Measurements from ENCODE around the gene PNKP. TPM values are rescaled to one million over a fixed set of nuclear protein-coding genes. Genes with fewer than 3 reads are reported as not detected.

The PNKP gene
- total RNA-seq, 2 experiments from 2014 or later, result 130 to 133 TPM

- CTCF ChIA-PET, result interaction anchor here (0.7 kb wide), 1 partner anchor 8 kb away, joined by 3 read pairs; no protein-coding TSS in a partner anchor
- Mint-ChIP-seq H3K27ac (no peak overlapping the region), H3K27me3 (no peaks in the 10 kb centered on the region), H3K4me1 (peaks cover 2% of the 10 kb centered on the region), H3K36me3 (peaks cover 11% of the 10 kb centered on the region), H3K4me3 (no peak overlapping the region), H3K9me3 (ENCODE audit: low read depth) (no peaks in the 10 kb centered on the region)
- DNase-seq (no peak), ATAC-seq (no peak)
Observed at GRCh38 chr19:49884760-49885159, 17.4 kb upstream of the PNKP start.

GRCh38 chr19:49884109-49884508 lies 16.7 kb upstream of the PNKP start:
- no peak overlapping the region for H3K27ac Mint-ChIP-seq
- H3K4me3 Mint-ChIP-seq, result no peak overlapping the region
- CTCF ChIA-PET, result interaction anchor here (0.7 kb wide), 1 partner anchor 9 kb away, joined by 3 read pairs; no protein-coding TSS in a partner anchor
- no peaks in the 10 kb centered on the region for H3K27me3 Mint-ChIP-seq
- H3K36me3 Mint-ChIP-seq, result peaks cover 12% of the 10 kb centered on the region
- no peaks in the 10 kb centered on the region for H3K9me3 Mint-ChIP-seq (ENCODE audit: low read depth)
- peaks cover 4% of the 10 kb centered on the region for H3K4me1 Mint-ChIP-seq
- no peak for DNase-seq
- ATAC-seq, result no peak

GRCh38 chr19:49883094-49883493 lies 15.7 kb upstream of the PNKP start:
- Mint-ChIP-seq H3K4me3 (no peak overlapping the region), H3K36me3 (peaks cover 12% of the 10 kb centered on the region), H3K27ac (no peak overlapping the region), H3K4me1 (peaks cover 14% of the 10 kb centered on the region), H3K27me3 (no peaks in the 10 kb centered on the region), H3K9me3 (ENCODE audit: low read depth) (no peaks in the 10 kb centered on the region)
- CTCF ChIA-PET, result no interaction called here
- DNase-seq (no peak), ATAC-seq (no peak)

GRCh38 chr19:49882643-49883042 lies 15.3 kb upstream of the PNKP start:
- DNase-seq, result no peak
- Mint-ChIP-seq H3K36me3 (peaks cover 12% of the 10 kb centered on the region), H3K9me3 (ENCODE audit: low read depth) (no peaks in the 10 kb centered on the region), H3K4me1 (peaks cover 16% of the 10 kb centered on the region), H3K27me3 (no peaks in the 10 kb centered on the region), H3K27ac (no peak overlapping the region), H3K4me3 (no peak overlapping the region)
- no peak for ATAC-seq
- CTCF ChIA-PET, result no interaction called here

GRCh38 chr19:49881672-49882394 lies 14.5 kb upstream of the PNKP start:
- H3K36me3 Mint-ChIP-seq, result peaks cover 12% of the 10 kb centered on the region
- DNase-seq (no peak), ATAC-seq (no peak)
- CTCF ChIA-PET, result interaction anchor here (1.0 kb wide), 1 partner anchor 8 kb away, joined by 5 read pairs; no protein-coding TSS in a partner anchor
- no peaks in the 10 kb centered on the region for H3K27me3 Mint-ChIP-seq
- no peak overlapping the region for H3K4me3 Mint-ChIP-seq
- H3K27ac Mint-ChIP-seq, result no peak overlapping the region
- peaks cover 16% of the 10 kb centered on the region for H3K4me1 Mint-ChIP-seq
- H3K9me3 Mint-ChIP-seq (ENCODE audit: low read depth), result no peaks in the 10 kb centered on the region

- Mint-ChIP-seq H3K36me3 (peaks cover 12% of the 10 kb centered on the region), H3K27me3 (no peaks in the 10 kb centered on the region), H3K4me1 (peaks cover 16% of the 10 kb centered on the region), H3K4me3 (no peak overlapping the region), H3K9me3 (ENCODE audit: low read depth) (no peaks in the 10 kb centered on the region), H3K27ac (no peak overlapping the region)
- DNase-seq, result no peak
- no peak for ATAC-seq
- CTCF ChIA-PET, result interaction anchor here (1.0 kb wide), 1 partner anchor 9 kb away, joined by 5 read pairs; no protein-coding TSS in a partner anchor
Observed at GRCh38 chr19:49881186-49881585, 13.8 kb upstream of the PNKP start.

GRCh38 chr19:49880162-49880869 lies 12.9 kb upstream of the PNKP start:
- Mint-ChIP-seq H3K9me3 (ENCODE audit: low read depth) (no peaks in the 10 kb centered on the region), H3K27ac (no peak overlapping the region)
- CTCF ChIA-PET, result interaction anchor here (1.5 kb wide), 1 partner anchor 10 kb away, joined by 8 read pairs; no protein-coding TSS in a partner anchor

GRCh38 chr19:49879243-49879963 lies 12.0 kb upstream of the PNKP start:
- Mint-ChIP-seq H3K4me1 (peaks cover 29% of the 10 kb centered on the region), H3K4me3 (peak overlapping the region; percentile 9), H3K27me3 (no peaks in the 10 kb centered on the region), H3K36me3 (peaks cover 12% of the 10 kb centered on the region), H3K27ac (no peak overlapping the region), H3K9me3 (ENCODE audit: low read depth) (no peaks in the 10 kb centered on the region)
- CTCF ChIA-PET, result interaction anchor here (1.5 kb wide), 1 partner anchor 11 kb away, joined by 8 read pairs; no protein-coding TSS in a partner anchor
- ATAC-seq, result no peak
- DNase-seq, result no peak

More at GRCh38 chr19:49880162-49880869, 12.9 kb upstream of the PNKP start:
- H3K27me3 Mint-ChIP-seq, result no peaks in the 10 kb centered on the region
- no peak for ATAC-seq
- peaks cover 21% of the 10 kb centered on the region for H3K4me1 Mint-ChIP-seq
- DNase-seq, result no peak
- H3K36me3 Mint-ChIP-seq, result peaks cover 12% of the 10 kb centered on the region
- no peak overlapping the region for H3K4me3 Mint-ChIP-seq

- Mint-ChIP-seq H3K4me3 (no peak overlapping the region), H3K9me3 (ENCODE audit: low read depth) (no peaks in the 10 kb centered on the region), H3K4me1 (peaks cover 30% of the 10 kb centered on the region), H3K27ac (no peak overlapping the region), H3K36me3 (peaks cover 11% of the 10 kb centered on the region), H3K27me3 (no peaks in the 10 kb centered on the region)
- ATAC-seq (no peak), DNase-seq (no peak)
- CTCF ChIA-PET, result interaction anchor here (1.5 kb wide), 1 partner anchor 12 kb away, joined by 8 read pairs; no protein-coding TSS in a partner anchor
Observed at GRCh38 chr19:49878744-49879070, 11.3 kb upstream of the PNKP start.

- peak; percentile 75 for ATAC-seq
Observed at GRCh38 chr19:49877879-49878743, 10.7 kb upstream of the PNKP start.

GRCh38 chr19:49877020-49877878 lies 9.9 kb upstream of the PNKP start, which contains the start of the genes AKT1S1 and TBC1D17:
AKT1S1 (minus strand) TSS chr19:49877355; CDS start chr19:49873295, 4,060 bp downstream.
TBC1D17 (plus strand) TSS chr19:49877702; CDS start chr19:49877724, 22 bp downstream.
- ATAC-seq, result peak; percentile 73
- peaks cover 33% of the 10 kb centered on the region for H3K4me1 Mint-ChIP-seq

More at GRCh38 chr19:49877879-49878743, 10.7 kb upstream of the PNKP start:
- H3K9me3 Mint-ChIP-seq (ENCODE audit: low read depth), result no peaks in the 10 kb centered on the region
- peaks cover 6% of the 10 kb centered on the region for H3K36me3 Mint-ChIP-seq
- H3K27ac Mint-ChIP-seq, result no peak overlapping the region
- H3K27me3 Mint-ChIP-seq, result no peaks in the 10 kb centered on the region
- peaks cover 32% of the 10 kb centered on the region for H3K4me1 Mint-ChIP-seq
- H3K4me3 Mint-ChIP-seq, result no peak overlapping the region
- peak; percentile 99 for DNase-seq
- CTCF ChIA-PET, result no interaction called here

More at GRCh38 chr19:49877020-49877878, 9.9 kb upstream of the PNKP start, which contains the start of the genes AKT1S1 and TBC1D17:
- CTCF ChIA-PET, result interaction anchor here (0.8 to 1.4 kb wide), 5 partner anchors 8 to 200 kb away, joined by 3 to 6 read pairs (median 3); partner anchors contain the start of genes FUZ, PNKP and PRMT1
- Mint-ChIP-seq H3K9me3 (ENCODE audit: low read depth) (no peaks in the 10 kb centered on the region), H3K27ac (no peak within 1 kb of the TSS), H3K36me3 (peaks cover 5% of the 10 kb centered on the region), H3K27me3 (no peaks in the 10 kb centered on the region), H3K4me3 (no peak within 1 kb of the TSS)
- DNase-seq, result peak; percentile 100

Measured in activated CD8-positive, alpha-beta memory T cell treated with anti-CD3 and anti-CD28 coated beads, Interleukin-2, amount 10 ng/mL, durations not matched to agents 7 days and 5 days (primary cell).